ENCODE results near the gene RFX4.

DNA sequence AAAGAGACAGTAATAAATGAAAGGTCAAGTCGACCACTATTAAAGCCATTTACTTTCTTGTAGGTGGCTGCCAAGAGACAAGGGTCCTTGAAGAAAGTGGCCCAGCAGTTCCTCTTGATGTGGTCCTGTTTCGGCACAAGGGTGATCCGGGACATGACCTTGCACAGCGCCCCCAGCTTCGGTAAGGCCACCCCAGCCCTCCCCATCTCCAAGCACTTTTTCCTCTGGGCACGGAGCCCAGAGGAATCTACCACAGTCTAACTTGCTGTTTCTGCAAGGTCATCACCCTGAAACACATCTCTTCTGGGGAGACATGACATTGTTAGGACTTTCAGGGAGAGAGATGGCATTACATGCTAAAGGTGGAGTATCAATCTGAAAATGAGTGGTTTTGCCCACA is 137.9 kb downstream of the RFX4 start:
- no peak for TF ChIP-seq CTCF (IDR thresholded peaks at IDR 0.05)
- TF ChIP-seq POLR2A (IDR thresholded peaks at IDR 0.05) = no peak
